Measurements from ENCODE around the gene SULT1A1.
"Not testable (repeated sequence)": the region's sequence is repeated elsewhere in the genome, so short reads cannot be mapped to it uniquely, and the experiment has no call there.

Gene SULT1A1

DNA sequence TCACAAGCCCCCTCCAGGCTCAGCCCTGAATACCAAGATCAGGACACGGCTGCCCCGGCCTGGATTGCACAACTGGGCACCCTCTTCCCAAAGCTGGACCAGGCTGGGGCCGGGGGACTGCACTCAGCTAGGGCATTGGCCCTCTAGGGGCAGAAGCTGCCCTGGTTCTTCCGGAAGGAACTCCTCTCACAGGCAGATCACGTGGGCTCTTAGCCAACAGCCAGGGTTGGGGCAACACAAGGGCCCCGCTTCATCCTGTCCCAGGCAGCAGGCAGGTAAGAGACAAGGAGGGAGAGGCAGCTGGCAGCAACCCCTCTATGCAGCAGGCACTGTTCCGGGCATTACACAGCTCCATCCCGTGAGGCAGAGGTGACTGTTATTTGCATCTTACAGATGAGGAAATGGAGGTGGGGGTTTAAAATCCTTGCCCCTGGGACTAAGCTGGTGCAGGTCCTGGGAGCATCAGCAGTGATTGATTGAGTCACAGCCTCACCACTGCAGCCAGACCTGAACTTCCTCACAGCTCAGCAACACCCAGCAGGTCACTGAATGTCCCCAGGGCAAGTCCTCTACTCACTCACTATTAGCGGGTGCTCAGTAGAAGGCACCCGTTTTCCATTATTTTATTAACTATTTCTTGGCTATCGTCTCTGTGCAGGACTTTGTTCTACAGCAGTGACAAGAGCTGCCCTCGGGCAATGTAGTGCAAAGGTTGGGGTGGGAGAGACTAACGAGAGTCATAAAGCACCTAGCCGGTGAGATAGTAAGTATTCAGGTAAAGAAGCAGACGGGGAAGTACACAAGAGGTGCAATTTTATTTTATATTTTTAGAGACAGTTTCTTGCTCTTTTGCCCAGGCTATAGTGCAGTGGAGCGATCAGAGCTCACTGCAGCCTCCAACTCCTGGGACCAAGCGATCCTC is 2.8 kb upstream of the SULT1A1 start:
- H3K9me3 ChIP-seq (ENCODE audit: control insufficient read depth, insufficient read depth, low read depth, low read length); POLR2A ChIA-PET; H3K4me1 ChIP-seq (ENCODE audit: control insufficient read depth, insufficient read depth, low read length); H3K36me3 ChIP-seq (ENCODE audit: control insufficient read depth in 2 of 2, insufficient read depth in 1 of 2, low read length in 2 of 2); H3K27ac ChIP-seq (ENCODE audit: extremely low read depth, low read depth, low read length); CTCF ChIA-PET; H3K4me3 ChIP-seq (ENCODE audit: low read depth, low read length): not testable (repeated sequence)

DNA sequence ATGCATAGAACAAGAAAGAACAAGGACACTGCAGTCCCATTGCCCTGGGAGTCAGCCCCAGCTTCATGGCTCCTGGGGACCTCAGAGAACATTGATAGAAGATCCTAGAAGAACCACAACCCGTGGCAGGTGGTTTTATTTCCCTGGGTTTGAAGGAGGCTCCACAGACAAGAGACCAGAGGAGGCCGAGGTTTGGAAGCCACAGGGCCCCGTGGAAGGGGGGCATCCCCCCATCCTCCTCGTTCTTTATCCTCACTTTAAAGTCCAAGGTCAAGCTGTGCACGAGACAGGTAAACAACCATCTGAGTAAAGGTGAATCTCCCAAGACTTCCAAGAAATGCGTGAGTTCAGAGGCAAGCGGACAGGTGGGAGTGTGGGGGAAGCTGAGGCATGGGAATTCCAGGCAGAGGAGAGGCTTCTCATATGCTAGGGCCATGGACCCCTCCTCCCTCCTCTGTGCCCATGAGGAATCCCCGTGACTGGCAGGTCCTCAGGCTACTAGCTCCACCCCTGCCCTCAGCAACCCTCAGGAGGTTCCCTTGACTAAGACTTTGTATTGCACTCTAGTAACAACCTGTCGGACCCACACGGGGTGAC is 849 bp upstream of the SULT1A1 start:
- POLR2A ChIA-PET, result no interaction called here
- no peak for TF ChIP-seq REPIN1 (tag by site-specific recombination; IDR thresholded peaks at IDR 0.05; ENCODE audit: low read depth)
- peak; percentile 42; the same call in 1 of the 2 replicates for TF ChIP-seq SCRT2 (tag by site-specific recombination; IDR thresholded peaks at IDR 0.05)
- Histone ChIP-seq H3K4me1 (ENCODE audit: control insufficient read depth, insufficient read depth, low read length) (no peaks in the 10 kb centered on the region), H3K36me3 (ENCODE audit: control insufficient read depth in 2 of 2, insufficient read depth in 1 of 2, low read length in 2 of 2) (peaks cover 0 to 24% of the 10 kb centered on the region in 2 experiments; a peak in 2 of 3 replicates), H3K27ac (ENCODE audit: extremely low read depth, low read depth, low read length) (no peak overlapping the region), H3K9me3 (ENCODE audit: control insufficient read depth, insufficient read depth, low read depth, low read length) (no peaks in the 10 kb centered on the region), H3K4me3 (ENCODE audit: low read depth, low read length) (no peak overlapping the region)
- CTCF ChIA-PET, result no interaction called here

DNA sequence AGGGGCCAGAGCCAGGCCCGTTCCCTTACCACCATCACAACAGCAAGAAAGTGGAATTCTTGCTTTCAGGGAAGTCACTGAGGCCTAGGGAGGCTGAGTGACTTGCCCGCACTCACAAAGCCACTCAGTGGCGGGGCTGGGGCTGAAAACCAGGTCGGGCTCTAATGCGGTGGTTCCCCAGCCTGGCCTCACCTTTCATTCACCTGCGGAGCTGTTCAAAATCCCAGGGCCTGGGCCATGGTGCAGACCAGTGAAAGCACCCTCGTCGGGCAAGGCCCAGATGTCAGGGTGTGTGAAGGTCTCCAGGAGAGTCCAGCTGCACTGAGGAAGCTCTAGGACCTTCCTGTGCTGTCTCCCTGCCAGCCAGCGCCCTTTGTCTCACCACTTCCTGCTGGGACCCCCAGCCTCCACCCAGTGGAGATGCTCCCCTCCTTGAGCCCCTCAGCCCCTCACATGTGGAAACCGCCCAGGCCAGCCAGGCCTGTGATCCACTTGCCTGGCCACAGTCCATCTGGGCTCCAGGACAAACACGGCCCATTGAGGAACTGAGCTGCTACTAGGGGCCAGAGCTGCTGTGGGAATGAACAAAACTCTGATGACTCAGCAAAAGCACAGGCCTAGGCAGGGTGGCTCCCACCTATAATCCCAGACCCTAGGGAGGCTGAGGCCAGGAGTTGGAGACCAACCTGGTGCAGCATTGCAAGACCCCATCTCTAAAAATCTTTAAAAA is 812 bp downstream of the SULT1A1 start:
- H3K4me3 ChIP-seq (ENCODE audit: low read depth, low read length); H3K4me1 ChIP-seq (ENCODE audit: control insufficient read depth, insufficient read depth, low read length); H3K9me3 ChIP-seq (ENCODE audit: control insufficient read depth, insufficient read depth, low read depth, low read length); POLR2A ChIA-PET; CTCF ChIA-PET: not testable (repeated sequence)
- TF ChIP-seq ZBTB8A (tag by site-specific recombination; IDR thresholded peaks at IDR 0.05), result 0 out of 2 replicates have a peak, but pooled peaks have one; percentile 25
- TF ChIP-seq, protein P1, sequence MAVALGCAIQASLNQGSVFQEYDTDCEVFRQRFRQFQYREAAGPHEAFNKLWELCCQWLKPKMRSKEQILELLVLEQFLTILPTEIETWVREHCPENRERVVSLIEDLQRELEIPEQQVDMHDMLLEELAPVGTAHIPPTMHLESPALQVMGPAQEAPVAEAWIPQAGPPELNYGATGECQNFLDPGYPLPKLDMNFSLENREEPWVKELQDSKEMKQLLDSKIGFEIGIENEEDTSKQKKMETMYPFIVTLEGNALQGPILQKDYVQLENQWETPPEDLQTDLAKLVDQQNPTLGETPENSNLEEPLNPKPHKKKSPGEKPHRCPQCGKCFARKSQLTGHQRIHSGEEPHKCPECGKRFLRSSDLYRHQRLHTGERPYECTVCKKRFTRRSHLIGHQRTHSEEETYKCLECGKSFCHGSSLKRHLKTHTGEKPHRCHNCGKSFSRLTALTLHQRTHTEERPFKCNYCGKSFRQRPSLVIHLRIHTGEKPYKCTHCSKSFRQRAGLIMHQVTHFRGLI (tag by site-specific recombination; IDR thresholded peaks at IDR 0.05), result peak; percentile 77
- TF ChIP-seq, protein P2, sequence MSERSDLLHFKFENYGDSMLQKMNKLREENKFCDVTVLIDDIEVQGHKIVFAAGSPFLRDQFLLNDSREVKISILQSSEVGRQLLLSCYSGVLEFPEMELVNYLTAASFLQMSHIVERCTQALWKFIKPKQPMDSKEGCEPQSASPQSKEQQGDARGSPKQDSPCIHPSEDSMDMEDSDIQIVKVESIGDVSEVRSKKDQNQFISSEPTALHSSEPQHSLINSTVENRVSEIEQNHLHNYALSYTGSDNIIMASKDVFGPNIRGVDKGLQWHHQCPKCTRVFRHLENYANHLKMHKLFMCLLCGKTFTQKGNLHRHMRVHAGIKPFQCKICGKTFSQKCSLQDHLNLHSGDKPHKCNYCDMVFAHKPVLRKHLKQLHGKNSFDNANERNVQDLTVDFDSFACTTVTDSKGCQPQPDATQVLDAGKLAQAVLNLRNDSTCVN (tag by site-specific recombination; optimal IDR thresholded peaks at IDR 0.05), result peak; percentile 15
- H3K27ac ChIP-seq (ENCODE audit: extremely low read depth, low read depth, low read length), result peak overlapping the region; percentile 50; the same call in 1 of the 2 replicates
- peaks cover 3 to 35% of the 10 kb centered on the region in 2 experiments; a peak in 2 of 3 replicates for H3K36me3 ChIP-seq (ENCODE audit: control insufficient read depth in 2 of 2, insufficient read depth in 1 of 2, low read length in 2 of 2)

DNA sequence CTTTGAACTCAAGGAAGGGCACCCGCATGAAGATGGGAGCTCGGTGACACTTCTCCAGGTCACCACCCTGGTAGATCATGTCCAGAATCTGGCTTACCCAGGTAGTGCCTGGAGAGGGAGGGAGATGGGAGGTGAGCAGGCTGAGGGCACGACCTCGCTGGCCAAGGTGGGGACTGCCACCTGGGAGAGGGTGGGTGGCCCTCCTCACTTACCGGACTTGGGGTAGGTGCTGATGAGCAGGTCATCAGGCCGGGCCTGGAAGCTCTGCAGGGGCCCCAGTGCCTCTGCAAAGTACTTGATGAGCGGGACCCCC is 1.4 kb downstream of the SULT1A1 start:
- H3K4me1 ChIP-seq (ENCODE audit: control insufficient read depth, insufficient read depth, low read length); H3K4me3 ChIP-seq (ENCODE audit: low read depth, low read length); POLR2A ChIA-PET; H3K27ac ChIP-seq (ENCODE audit: extremely low read depth, low read depth, low read length); H3K9me3 ChIP-seq (ENCODE audit: control insufficient read depth, insufficient read depth, low read depth, low read length): not testable (repeated sequence)
- H3K36me3 ChIP-seq (ENCODE audit: control insufficient read depth in 2 of 2, insufficient read depth in 1 of 2, low read length in 2 of 2), result peaks cover 3 to 39% of the 10 kb centered on the region in 2 experiments; a peak in 2 of 3 replicates
- CTCF ChIA-PET, result interaction anchor here (0.7 kb wide), 1 partner anchor 29 kb away, joined by 3 read pairs; no protein-coding TSS in a partner anchor

DNA sequence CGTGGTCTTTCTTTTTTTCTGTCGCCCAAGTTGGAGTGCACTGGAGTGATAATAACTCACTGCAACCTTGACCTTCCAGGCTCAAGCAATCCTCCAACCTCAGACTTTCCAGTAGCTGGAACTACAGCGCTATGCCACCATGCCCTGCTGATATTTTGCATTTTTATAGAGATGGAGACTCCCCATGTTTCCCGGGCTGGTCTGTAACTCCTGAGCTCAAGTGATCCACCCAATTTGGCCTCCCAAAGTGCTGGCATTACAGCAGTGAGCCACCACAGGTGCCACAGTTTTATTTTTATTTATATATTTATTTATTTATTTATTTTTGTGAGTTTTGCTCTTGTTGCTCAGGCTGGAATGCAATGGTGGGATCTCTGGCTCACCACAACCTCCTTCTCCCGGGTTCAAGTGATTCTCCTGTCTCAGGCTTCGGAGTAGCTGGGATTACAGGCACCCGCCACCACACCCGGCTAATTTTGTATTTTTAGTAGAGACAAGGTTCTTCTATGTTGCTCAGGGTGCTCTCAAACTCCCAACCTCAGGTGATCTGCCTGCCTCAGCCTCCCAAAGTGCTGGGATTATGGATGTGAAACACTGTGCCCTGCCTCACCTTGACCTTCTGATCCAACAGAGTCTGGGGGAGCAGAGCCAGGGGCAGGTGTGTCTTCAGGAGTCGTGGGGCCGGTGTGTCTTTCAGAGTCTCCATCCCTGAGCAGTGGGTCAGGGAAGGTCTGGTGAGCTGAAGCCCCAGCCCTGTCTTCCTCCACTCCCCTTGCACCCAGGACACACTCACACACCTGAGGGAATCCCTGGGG is 2.0 kb downstream of the SULT1A1 start:
- POLR2A ChIA-PET, result not testable (repeated sequence)

More for the DNA sequence above, 2.0 kb downstream of the SULT1A1 start:
- not testable (repeated sequence) for H3K27ac ChIP-seq (ENCODE audit: extremely low read depth, low read depth, low read length); H3K4me1 ChIP-seq (ENCODE audit: control insufficient read depth, insufficient read depth, low read length); H3K4me3 ChIP-seq (ENCODE audit: low read depth, low read length); H3K9me3 ChIP-seq (ENCODE audit: control insufficient read depth, insufficient read depth, low read depth, low read length)
- CTCF ChIA-PET, result interaction anchor here (0.7 kb wide), 1 partner anchor 28 kb away, joined by 3 read pairs; no protein-coding TSS in a partner anchor
- H3K36me3 ChIP-seq (ENCODE audit: control insufficient read depth in 2 of 2, insufficient read depth in 1 of 2, low read length in 2 of 2), result peaks cover 3 to 39% of the 10 kb centered on the region in 2 experiments; a peak in 2 of 3 replicates

Data from HEK293 (cell line).